Neutrophil (primary cell): ENCODE results near the gene FAM120A.

Source experiments
- H3K27ac ChIP-seq: fragments of 200-600 bp; sonication (generic); 2 replicates; pipeline ENCODE4 v1.5.1; 2016; ENCODE audit warnings: mild to moderate bottlenecking, moderate library complexity
- H3K27me3 ChIP-seq: fragments of 200-600 bp; sonication (generic); 2 replicates; pipeline ENCODE4 v1.6.0; 2016; ENCODE audit warnings: mild to moderate bottlenecking
- H3K36me3 ChIP-seq: fragments of 200-600 bp; sonication (generic); 2 replicates; pipeline ENCODE4 v1.5.1; 2017
- H3K4me1 ChIP-seq, 2 experiments: fragments of 200-600 bp in 1 of 2; sonication (generic) in 1 of 2; 1 replicate in 1 of 2; 2 replicates in 1 of 2; pipeline versions ENCODE4 v1.5.1 to v1.6.1; 2013 to 2016; ENCODE audit warnings: low read depth in 1 of 2, low read length in 1 of 2, mild to moderate bottlenecking in 1 of 2, moderate library complexity in 1 of 2; ENCODE audit not compliant: control insufficient read depth in 1 of 2, insufficient read depth in 1 of 2
- H3K4me3 ChIP-seq, 2 experiments: fragments of 200-600 bp in 1 of 2; sonication (generic) in 1 of 2; 1 replicate in 1 of 2; 2 replicates in 1 of 2; pipeline ENCODE4 v1.5.1; 2013 to 2016; ENCODE audit warnings: low read depth in 1 of 2, low read length in 1 of 2, mild to moderate bottlenecking in 1 of 2, moderate library complexity in 1 of 2
- H3K9me3 ChIP-seq: fragments of 200-600 bp; sonication (generic); 2 replicates; pipeline ENCODE4 v1.5.1; 2016
- CTCF ChIP-seq: fragments of 200-600 bp; sonication (generic); IDR thresholded peaks from 2 replicates; pipeline ENCODE4 v1.5.1; 2016; ENCODE audit warnings: antibody characterized with exemption

The FAM120A gene

GRCh38 chr9:93500571-93501298 lies 49.2 kb downstream of the FAM120A start:
- Histone ChIP-seq H3K4me3 (peak overlapping the region; percentile 47 to 50), H3K36me3 (peaks cover 27% of the 10 kb centered on the region), H3K27ac (peak overlapping the region; percentile 98)

GRCh38 chr9:93501406-93501805 lies 49.9 kb downstream of the FAM120A start:
- peaks cover 57 to 58% of the 10 kb centered on the region in 2 experiments for H3K4me1 ChIP-seq
- H3K27ac ChIP-seq: peak overlapping the region; percentile 98
- peak overlapping the region; percentile 47 to 50 for H3K4me3 ChIP-seq
- no peak for TF ChIP-seq CTCF
- peaks cover 27% of the 10 kb centered on the region for H3K36me3 ChIP-seq
- H3K27me3 ChIP-seq: no peaks in the 10 kb centered on the region
- H3K9me3 ChIP-seq: no peaks in the 10 kb centered on the region

More at GRCh38 chr9:93500571-93501298, 49.2 kb downstream of the FAM120A start:
- H3K4me1 ChIP-seq: peaks cover 55 to 57% of the 10 kb centered on the region in 2 experiments
- H3K9me3 ChIP-seq: no peaks in the 10 kb centered on the region
- no peaks in the 10 kb centered on the region for H3K27me3 ChIP-seq
- no peak for TF ChIP-seq CTCF

- TF ChIP-seq CTCF: no peak
- H3K27ac ChIP-seq: peak overlapping the region; percentile 98
- no peaks in the 10 kb centered on the region for H3K9me3 ChIP-seq
- peaks cover 14% of the 10 kb centered on the region for H3K36me3 ChIP-seq
- H3K4me3 ChIP-seq: peak overlapping the region in 1 of 2 experiments; percentile 69
- no peaks in the 10 kb centered on the region for H3K27me3 ChIP-seq
- H3K4me1 ChIP-seq: peaks cover 76 to 77% of the 10 kb centered on the region in 2 experiments
These were observed 51.9 kb downstream of the FAM120A start for GRCh38 chr9:93503381-93503780.

- Histone ChIP-seq H3K27ac (peak overlapping the region; percentile 98), H3K9me3 (no peaks in the 10 kb centered on the region)
- TF ChIP-seq CTCF: no peak
These were observed 54.2 kb downstream of the FAM120A start for GRCh38 chr9:93505541-93506132.

GRCh38 chr9:93507768-93508167 lies 56.3 kb downstream of the FAM120A start:
- no peak for TF ChIP-seq CTCF
- H3K9me3 ChIP-seq: no peaks in the 10 kb centered on the region
- no peak overlapping the region for H3K4me3 ChIP-seq
- no peaks in the 10 kb centered on the region for H3K27me3 ChIP-seq
- H3K4me1 ChIP-seq: peaks cover 79 to 84% of the 10 kb centered on the region in 2 experiments
- H3K36me3 ChIP-seq: no peaks in the 10 kb centered on the region
- H3K27ac ChIP-seq: peak overlapping the region; percentile 98

More at GRCh38 chr9:93505541-93506132, 54.2 kb downstream of the FAM120A start:
- Histone ChIP-seq H3K27me3 (no peaks in the 10 kb centered on the region), H3K4me1 (peaks cover 84 to 89% of the 10 kb centered on the region in 2 experiments), H3K4me3 (peak overlapping the region; percentile 66 to 69), H3K36me3 (no peaks in the 10 kb centered on the region)
